ENCODE results near the gene TTC16.

- TF ChIP-seq CTCF (IDR thresholded peaks at IDR 0.05): no peak
- no peak for TF ChIP-seq POLR2A (IDR thresholded peaks at IDR 0.05)
- no peak for TF ChIP-seq POLR2AphosphoS5 (IDR thresholded peaks at IDR 0.05)
These were observed 16.1 kb downstream of the TTC16 start for GRCh38 chr9:127731938-127732337.
